Retinal pigment epithelial cell (primary cell): ENCODE results near the gene CRIP3.
A peak's percentile ranks its signal among the peaks of the same experiment; 100 is the strongest.

Experiments used
- DNase-seq: peaks from one replicate; pipeline ENCODE4 v3.0.0-alpha.2; 2010; ENCODE audit warnings: low read depth
- H3K4me3 ChIP-seq: 2 replicates; pipeline ENCODE4 v1.5.1; 2011; ENCODE audit warnings: mild to moderate bottlenecking, low read length, control low read depth, moderate library complexity
- TF ChIP-seq, protein P1 (sequence below): conservative IDR thresholded peaks from 2 replicates; pipeline ENCODE4 v1.5.1; 2011; ENCODE audit warnings: low read depth, low read length, control low read depth, inconsistent platforms

CRIP3 gene

DNA sequence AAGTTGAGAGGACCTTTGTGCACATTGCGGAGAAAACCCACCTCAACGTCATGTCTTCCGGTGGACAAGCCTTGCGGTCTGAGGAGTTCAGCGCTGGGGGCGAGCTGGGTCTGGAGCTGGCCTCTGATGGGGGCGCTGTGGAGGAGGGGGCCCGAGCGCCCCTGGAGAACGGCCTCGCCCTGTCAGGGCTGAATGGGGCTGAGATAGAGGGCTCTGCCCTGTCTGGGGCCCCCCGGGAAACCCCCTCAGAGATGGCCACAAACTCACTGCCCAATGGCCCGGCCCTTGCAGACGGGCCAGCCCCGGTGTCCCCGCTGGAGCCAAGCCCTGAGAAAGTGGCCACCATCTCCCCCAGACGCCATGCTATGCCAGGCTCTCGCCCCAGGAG is 25.1 kb downstream of the CRIP3 start:
- H3K4me3 ChIP-seq = no peak overlapping the region

GRCh38 chr6:43282636-43283513 is 25.8 kb downstream of the CRIP3 start:
- no peak for DNase-seq
- no peak overlapping the region for H3K4me3 ChIP-seq
- TF ChIP-seq, protein P1, sequence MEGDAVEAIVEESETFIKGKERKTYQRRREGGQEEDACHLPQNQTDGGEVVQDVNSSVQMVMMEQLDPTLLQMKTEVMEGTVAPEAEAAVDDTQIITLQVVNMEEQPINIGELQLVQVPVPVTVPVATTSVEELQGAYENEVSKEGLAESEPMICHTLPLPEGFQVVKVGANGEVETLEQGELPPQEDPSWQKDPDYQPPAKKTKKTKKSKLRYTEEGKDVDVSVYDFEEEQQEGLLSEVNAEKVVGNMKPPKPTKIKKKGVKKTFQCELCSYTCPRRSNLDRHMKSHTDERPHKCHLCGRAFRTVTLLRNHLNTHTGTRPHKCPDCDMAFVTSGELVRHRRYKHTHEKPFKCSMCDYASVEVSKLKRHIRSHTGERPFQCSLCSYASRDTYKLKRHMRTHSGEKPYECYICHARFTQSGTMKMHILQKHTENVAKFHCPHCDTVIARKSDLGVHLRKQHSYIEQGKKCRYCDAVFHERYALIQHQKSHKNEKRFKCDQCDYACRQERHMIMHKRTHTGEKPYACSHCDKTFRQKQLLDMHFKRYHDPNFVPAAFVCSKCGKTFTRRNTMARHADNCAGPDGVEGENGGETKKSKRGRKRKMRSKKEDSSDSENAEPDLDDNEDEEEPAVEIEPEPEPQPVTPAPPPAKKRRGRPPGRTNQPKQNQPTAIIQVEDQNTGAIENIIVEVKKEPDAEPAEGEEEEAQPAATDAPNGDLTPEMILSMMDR = no peak

More for the DNA sequence above, 25.1 kb downstream of the CRIP3 start:
- DNase-seq = no peak
- TF ChIP-seq, protein P1 = no peak

DNA sequence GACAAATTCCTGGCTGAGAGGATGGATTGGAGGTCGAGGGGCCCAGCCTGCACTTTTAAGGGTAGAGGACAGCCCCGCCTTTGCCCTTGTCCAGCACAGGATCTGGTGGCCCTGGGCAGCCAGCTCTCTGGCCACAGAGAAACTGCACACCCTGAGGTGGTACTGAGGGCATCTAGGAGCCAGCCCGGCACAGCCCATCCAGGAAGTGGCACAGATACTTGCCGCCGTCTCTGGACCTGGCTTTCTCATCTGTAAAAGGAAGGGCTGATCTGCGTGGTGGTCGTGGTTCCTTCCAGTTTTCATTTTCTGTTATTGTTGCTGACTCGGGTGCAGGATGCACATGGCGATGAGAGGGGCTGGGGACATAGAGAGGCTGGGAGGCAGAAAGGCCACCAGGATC is 26.6 kb downstream of the CRIP3 start:
- no peak overlapping the region for H3K4me3 ChIP-seq
- TF ChIP-seq, protein P1 = no peak
- DNase-seq = no peak

- no peak for DNase-seq
- H3K4me3 ChIP-seq = no peak overlapping the region
- TF ChIP-seq, protein P1 = no peak
Observed at GRCh38 chr6:43280234-43280633, 28.4 kb downstream of the CRIP3 start.

DNA sequence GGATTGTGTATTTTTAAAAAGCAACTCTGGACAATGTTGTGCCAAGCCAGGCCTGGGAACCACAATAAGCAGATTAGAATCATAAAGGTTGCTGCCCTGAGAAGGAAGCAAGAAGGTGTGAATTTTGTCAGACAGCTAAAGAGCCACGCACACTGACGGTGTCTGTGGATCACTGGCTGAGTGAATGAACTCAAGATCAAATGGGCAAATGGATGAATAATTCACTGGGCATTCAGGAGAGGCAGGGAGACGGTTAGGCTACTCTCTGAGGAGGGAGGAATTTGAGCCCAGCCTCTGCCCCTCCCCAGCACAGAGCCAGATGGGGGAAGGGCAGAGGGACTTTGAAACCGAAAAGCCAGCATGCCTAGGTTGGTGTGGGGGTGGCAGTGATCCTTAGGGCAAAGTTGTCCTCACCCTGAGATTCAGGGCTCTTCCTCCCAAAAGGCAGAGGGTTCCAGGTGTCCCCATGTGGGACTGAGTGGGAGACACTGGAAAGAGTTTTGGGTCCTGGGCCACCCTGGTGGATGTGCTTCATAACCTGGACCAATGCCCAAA is 30.0 kb downstream of the CRIP3 start:
- TF ChIP-seq, protein P1 = no peak
- DNase-seq = peak; percentile 17
- no peak overlapping the region for H3K4me3 ChIP-seq

DNA sequence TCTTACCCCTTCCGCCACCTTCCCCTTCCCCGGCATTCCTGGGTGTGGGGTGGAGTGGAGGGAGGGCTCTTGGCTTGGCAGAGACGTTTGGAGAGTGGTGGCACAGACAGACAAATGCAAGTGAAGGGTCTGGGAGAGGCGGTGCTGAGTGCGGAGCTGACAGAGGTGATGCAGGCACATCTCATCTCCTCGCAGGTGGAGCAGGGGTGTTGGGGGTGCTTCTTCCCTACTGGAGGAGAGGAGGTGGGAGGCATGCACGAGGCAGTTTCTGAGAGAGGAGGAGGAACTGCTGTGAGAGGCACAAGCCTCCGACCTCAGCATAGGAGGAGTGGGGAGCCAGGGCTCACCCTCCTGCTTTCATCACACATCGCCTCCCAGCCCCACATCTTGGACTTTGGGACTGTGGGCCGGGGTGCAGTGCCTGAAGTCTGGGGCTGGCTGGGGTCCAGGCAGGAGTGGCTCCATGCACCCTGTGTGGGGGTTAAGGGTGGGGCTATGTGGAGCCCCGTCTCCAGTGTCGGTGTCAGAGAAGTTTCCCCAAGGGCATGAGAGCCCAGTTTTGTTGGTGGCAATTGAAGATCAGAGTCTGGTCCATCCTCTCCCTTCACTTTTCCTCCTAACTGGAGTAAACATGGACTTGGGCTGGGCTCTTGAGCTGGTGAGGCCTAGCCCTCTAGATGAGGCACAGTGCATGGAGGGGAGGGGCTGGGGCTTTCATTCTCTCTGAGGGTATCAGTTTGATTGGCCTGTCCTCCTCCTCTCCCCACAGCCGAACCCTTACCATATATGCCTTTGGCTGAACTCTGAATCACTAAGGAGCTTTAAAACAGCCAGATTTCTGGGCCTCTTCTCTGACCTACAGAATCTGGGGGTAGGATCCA is 30.7 kb downstream of the CRIP3 start:
- no peak for DNase-seq
- H3K4me3 ChIP-seq = no peak overlapping the region
- TF ChIP-seq, protein P1 = no peak
